IPS-NIHi11 (cell line): ENCODE data around the gene GOLIM4.

Experiments used
- DNase-seq: peaks from one replicate; pipeline ENCODE4 v3.0.0; 2012; ENCODE audit warnings: mixed read lengths, low spot score

The GOLIM4 gene

GRCh38 chr3:168100777-168101492 lies 5.2 kb upstream of the GOLIM4 start:
- DNase-seq, result no peak

- DNase-seq, result no peak
Measured at GRCh38 chr3:168097381-168097780, 1.7 kb upstream of the GOLIM4 start.

GRCh38 chr3:168096210-168096652 lies 507 bp upstream of the GOLIM4 start:
- DNase-seq, result peak; percentile 65

GRCh38 chr3:168094877-168095610 lies 680 bp downstream of the GOLIM4 start:
- DNase-seq, result no peak

GRCh38 chr3:168094580-168094876 lies 1.2 kb downstream of the GOLIM4 start:
- DNase-seq, result peak; percentile 46

- no peak for DNase-seq
Measured at GRCh38 chr3:168093790-168094189, 1.9 kb downstream of the GOLIM4 start.

DNA sequence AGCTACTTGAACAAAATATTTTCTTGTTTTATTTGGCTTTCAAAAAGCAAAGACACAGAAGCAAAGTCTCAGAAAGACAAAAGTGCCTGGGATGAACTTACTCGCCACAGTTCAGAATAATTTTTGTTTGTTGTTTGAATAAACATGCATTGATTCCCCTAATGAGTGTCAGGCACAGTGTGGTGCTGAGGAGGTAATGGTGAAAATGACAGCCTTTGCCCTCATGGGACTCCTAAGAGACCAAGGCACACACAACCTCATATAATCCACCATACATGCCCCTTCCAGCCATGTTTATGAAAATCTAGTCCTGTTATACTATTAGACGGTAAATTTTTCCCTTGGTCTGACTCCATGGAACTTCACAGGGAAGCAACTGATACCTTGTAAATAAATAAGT lies 2.5 kb downstream of the GOLIM4 start:
- no peak for DNase-seq

DNA sequence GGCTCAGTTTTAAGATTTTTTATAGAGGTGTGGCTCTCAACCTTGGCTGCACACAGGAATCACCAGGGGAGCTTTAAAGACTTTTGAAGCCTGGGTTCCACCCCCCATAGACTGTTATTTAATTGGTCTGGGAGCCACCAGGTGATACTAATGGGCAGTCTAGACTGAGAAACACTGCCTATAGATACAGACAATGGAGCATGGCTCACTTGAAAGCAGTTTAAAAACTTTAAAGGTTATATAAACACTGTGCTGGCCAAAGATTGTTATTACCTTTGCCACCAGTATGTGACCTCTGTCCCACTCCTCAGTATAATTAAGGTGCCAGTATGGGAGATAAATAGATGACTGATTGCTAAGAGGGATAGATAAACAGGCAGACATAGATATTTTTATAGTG lies 3.8 kb downstream of the GOLIM4 start:
- DNase-seq, result peak; percentile 25

DNA sequence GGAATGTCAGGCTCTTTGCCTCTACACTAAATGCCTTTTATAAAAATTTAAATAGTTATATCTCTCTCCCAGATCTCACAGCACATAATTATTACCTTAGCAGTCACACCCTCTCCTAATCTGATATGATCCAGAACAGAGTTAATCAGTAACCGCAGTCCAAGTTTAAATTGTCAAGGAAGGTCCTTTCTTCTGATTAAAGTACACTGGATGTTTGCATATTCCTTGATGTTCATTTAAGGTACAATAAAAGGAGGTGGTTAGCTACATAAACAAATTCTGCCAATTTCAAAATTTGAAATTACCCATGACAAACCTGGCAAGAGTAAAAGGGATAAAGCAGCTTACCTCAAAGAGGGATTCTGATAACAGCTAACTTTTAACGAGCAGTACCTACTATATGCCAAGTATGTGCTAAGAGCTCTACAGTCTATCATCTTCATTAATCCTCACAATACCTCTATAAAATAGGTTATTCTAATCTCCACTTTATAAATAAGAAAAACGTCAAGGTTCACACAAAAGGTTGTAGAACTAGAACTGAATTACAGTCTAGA lies 4.3 kb downstream of the GOLIM4 start:
- no peak for DNase-seq

DNA sequence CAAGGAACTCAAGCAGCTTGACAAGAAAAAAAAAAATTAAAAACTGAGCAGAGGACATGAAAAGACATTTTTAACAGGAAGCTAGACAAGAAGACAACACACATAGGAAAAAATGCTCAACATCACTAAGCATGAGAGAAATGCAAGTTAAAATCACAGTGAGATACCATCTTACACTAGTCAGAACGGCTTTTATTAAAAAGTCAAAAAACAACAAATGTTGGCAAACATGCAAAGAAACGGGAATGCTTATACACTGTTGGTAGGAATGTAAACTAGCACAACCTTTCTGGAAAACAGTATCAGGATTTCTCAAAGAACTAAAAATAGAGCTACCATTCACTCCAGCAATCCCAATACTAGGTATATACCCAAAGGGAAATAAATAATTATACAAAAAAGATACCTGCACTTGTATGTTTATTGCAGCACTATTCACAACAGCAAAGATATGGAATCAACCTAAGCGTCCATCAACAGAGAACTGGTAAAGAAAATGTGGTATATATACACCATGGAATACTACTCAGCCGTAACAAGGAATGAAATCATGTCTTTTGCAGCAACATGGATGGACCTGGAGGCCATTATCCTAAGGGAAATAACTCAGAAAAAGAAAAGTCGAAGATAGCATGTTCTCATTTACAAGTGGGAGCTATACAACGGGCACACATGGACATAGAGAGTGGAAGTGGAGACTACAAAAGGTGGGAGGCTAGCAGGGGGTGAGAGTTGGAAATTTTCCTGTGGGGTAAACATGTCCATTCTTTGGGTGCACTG lies 5.2 kb downstream of the GOLIM4 start:
- DNase-seq, result no peak

GRCh38 chr3:168089179-168089771 lies 6.4 kb downstream of the GOLIM4 start:
- no peak for DNase-seq

- peak; percentile 17 for DNase-seq
Measured at GRCh38 chr3:168088106-168088720, 7.5 kb downstream of the GOLIM4 start.

GRCh38 chr3:168087539-168087938 lies 8.2 kb downstream of the GOLIM4 start:
- no peak for DNase-seq

DNA sequence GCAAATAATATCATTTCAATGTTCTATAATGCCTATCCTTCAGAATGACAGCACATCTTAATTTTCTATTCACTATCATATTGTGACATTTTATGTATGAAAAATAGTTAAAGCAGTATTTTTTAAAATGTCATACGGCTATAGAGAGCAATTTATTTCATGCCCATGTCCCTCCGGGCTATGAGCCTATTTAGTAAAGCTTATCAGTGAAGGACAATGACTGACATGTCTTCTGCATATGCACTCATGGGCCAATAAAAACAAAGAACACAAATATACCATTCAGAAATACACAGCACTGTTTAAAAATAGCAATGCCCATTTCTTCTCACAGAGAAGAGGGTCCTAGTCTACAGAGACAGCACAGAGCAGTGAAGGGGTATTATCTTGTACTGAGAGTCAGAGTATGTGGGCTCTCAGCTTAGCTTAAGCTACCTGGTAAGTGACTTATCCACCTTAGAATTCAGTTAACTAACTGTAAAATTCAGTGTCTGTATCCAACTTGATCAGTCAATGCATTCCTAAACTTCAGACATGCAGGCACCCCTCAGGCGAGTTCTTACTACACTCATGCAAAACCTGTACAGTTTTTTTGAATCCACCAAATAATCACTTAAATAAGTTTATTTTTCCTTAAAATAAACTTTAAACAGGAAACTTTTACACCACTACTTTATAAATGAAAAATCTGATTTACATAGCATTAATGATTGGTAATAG lies 9.0 kb downstream of the GOLIM4 start:
- DNase-seq, result no peak

DNA sequence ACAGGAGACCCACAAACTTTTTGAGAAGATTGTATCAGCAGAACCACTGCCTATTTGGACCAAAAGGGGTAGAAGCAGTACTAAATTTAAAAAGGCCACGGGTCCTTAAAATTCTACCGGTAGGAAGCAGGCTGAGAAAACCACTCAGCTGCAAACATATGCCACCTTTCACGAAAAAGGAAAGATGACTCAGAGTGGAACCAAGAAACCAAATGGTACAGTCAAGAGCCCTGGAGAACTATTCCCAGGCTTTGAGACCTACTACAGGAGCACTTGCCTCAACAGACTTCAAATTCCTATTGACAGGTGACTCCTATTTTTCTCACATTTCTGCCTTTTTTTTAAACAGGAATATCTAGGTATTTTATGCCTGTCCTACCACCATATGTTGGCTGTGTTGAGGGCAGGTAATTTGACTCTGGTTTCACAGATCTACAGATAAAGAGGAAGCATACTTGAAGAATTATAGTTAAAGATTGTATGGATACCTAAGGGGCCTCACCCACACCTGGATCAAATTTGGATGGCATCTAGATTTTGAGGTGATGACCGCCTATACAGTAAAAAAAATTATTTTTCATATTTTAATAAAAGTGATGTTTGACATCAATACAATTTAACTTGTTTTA lies 10.1 kb downstream of the GOLIM4 start:
- DNase-seq, result no peak

GRCh38 chr3:168083906-168084305 lies 11.8 kb downstream of the GOLIM4 start:
- DNase-seq, result no peak

DNA sequence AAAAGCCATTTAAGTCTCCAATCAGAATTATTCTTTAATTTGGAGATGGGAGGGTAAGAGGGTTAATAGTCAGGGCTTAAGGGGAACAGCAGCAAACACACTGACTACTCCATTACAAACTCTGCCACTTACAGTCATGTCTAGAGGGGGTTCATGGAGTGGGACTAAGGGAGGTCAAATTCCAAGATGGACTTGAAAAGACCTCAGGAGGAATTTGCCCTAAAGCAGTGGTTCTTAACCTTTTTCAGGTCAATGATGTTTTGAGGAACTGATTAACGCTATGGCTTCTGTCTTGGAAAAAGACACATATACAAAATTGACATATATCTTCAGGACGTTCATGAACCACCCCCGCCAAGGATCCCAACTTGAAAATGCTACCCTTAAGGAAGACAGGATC lies 13.9 kb downstream of the GOLIM4 start:
- no peak for DNase-seq

GRCh38 chr3:168081171-168081771 lies 14.5 kb downstream of the GOLIM4 start:
- no peak for DNase-seq

GRCh38 chr3:168080499-168081170 lies 15.1 kb downstream of the GOLIM4 start:
- no peak for DNase-seq

DNA sequence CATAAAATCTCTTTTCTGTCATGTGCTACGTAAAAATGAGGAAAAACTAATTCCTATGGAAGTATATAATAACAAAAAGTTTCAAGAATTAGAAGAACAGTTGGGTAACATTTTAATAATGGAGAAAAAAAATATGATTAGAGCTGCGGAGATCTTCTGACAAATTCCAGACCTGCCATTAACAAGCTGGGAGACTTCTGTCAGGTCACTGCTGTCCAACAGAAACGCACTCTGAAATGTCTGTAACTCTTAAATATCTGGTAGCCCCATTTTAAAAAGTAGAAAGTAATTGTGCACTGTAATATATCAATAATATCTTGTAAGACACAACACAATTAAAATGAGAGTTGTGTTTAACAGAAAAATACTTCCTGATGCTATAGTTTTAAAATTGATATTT lies 15.7 kb downstream of the GOLIM4 start:
- DNase-seq, result no peak
